GM19238 (cell line): Measurements from ENCODE around the gene UPF3A.
"Not testable (repeated sequence)": the region's sequence is repeated elsewhere in the genome, so short reads cannot be mapped to it uniquely, and the experiment has no call there.

Experiments used
- DNase-seq: peaks from one replicate; pipeline ENCODE4 v3.0.0; 2011; ENCODE audit warnings: low spot score; ENCODE audit not compliant: insufficient read length

The UPF3A gene

DNA sequence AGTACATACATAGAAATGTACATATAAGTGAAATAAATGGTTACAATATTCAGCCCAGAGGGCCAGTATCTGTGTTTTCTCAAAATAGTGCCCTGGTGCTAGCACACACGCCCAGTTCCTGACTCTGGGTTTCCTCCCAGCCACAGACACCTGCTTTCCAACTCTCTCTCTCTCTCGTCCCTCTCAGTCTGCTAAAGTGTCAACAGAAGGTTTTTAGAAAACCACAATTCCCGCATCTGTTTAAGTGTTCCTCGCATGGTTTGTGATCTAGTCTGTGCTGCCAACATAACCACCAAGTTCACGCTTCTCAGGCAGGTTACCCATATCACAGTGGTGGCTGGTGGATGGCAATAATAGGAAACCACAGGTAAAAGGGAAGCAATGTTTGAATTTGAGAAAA lies 17.8 kb upstream of the UPF3A start:
- DNase-seq, result no peak

DNA sequence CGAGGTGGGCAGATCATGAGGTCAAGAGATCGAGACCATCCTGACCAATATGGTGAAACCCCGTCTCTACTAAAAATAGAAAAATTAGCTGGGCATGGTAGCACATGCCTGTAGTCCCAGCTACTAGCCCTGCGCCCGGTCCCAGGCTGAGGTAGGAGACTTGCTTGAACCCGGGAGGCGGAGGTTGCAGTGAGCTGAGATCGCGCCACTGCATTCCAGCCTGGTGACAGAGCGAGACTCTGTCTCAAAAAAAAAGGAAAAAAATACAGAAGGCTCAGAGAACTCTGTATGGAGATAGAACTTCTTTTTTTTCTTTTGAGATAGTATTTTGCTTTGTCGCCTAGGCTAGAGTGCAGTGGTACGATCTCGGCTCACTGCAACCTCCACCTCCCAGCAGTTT lies 17.1 kb upstream of the UPF3A start:
- not testable (repeated sequence) for DNase-seq

DNA sequence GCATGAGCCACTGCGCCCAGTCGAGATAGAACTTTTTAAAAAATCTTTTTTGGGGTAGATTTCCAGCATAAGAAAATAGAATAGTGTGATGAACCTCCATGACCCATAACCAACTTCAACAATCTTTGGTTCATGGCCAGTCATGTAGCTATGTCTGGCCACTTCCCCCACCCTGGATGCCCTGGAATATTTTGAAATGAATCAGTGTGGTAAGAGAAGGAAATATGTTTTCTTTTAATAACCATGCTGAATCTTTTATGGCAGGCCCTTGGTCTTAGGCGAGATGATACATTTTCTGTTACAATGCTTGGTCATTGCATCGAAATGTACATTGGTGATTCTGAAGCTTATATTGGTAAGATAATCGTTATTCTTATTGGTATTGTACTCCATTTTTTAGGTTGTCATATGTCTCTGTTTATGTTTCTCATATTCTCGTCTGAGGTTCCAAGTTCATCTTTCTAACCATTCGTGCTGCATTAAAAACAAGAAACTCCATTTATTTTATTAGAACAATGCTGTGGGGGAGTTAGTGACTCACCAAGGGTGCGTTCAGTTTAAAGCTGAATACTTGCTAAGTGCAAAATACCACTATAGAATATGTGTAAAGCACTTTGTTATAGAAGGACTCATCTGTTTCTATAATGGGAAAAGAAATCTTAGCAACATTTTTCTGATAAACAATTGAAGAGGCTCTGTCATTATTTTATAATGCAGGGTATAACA lies 16.4 kb upstream of the UPF3A start:
- DNase-seq, result no peak

DNA sequence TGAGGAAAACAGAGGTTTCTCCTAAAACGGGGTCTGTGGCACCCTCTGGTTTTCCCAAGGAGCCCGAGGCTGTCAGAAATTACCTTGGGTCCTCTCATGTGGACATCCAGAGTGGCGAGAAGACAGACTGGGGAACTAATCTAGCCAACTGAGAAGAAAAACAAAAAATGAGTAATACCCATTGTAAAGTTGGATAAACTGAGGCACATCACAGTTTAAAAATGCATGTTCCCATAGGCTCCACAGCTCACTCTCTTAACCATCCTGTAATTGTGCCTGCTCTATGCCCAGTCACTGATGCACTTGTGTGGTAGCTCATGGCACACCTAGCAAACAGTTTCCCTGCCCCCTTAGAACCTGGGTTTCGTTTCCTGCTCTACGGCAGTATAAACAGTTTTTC lies 15.2 kb upstream of the UPF3A start:
- DNase-seq, result no peak

DNA sequence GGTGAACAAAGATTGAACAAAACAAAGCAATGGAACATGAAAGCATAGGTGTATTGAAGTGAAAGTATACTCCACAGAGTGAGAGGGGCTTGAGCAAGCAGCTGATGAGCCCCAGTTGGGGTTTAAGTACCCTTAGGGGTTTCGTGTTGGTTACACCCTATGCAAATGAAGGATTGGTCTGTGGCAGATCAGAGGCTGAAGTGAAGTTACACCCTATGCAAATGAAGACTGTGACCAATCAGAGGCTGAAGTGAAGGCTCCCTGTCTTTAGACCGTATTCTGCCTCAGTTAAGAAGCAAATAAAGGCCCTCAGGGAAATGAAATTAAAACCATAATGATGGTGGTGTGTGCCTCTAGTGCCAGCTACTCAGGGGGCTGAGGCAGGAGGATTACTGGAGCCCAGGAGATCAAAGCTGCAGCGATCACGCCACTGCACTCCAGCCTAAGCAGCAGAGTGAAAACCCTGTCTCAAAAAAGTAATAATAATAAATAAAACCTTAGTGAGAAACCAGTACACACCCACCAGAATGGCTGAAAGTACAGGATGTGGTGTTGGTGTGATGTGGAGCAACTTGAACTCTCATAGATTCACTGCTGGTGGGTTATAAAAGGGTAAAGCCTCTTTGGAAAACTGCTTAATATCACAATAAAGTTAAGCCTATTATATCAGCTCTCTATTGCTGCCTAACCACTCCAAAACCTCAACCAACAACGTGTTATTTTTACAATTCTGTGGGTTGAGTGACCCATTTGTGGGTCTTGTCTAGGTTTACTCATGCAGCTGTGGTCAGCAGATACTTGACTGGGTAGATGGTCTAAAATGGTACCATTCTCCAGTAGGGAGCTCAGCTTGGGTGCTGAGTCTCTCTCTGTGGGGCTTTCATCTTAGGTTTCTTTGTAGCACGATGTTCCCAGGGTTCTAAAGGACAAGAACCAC lies 12.8 kb upstream of the UPF3A start:
- DNase-seq, result no peak

DNA sequence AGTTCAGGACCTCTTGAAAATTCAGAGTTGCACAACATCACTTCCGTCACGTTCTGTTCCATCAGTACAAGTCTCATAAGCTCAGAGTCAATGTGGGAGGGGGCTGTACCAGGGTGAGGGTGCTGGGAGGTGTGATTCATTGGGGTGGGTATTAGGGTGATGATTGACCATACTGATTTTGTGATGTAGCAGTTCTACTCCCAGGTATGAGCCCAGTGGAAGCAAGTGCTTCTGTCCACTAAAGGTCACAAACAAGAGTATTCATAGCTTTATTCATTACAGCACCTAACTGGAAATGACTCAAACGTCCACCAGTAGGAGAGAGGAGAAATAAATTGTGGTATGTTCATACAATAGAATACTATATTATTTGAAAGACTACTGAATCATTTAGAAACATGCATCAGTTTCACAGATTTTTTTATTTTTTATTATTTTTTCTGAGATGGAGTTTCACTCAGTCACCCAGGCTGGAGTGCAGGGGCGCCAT lies 12.1 kb upstream of the UPF3A start:
- DNase-seq, result no peak

DNA sequence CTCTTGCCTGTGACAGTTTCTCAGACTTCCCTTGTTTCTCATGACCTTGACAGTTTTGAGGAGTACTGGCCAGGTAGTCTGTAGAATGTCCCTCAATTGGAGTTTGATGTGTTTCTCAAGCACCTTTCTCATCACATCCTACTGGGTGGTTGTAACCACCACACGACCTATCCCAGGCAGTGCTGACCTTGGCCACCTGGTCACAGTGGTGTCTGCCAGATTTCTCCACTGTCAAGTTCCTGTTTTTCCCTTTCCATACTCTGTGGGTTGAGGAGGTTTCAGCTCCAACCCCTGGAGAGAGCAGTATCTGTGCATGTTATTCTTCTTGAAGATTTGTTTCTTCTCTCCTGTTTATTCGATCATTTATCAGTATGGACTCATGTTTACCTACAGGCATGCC lies 8.4 kb upstream of the UPF3A start:
- no peak for DNase-seq

DNA sequence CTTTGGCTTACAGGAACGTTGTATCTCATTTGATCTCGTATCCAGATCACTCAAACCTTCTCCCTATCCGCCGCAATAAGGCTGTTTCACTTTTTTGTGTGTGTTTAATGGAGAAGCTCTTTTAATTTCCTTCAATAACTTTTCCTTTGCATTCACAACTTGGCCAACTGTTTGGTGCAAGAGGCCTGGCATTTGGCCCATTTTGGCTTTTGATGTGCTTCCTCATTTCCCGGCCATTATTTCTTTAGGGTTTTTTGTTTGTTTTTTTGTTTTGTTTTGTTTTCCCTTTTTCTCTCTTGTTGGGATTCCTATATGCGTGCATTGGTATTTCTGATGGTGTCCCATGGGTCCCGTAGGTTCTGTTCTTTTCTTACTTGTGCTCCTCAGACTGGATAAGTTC lies 6.1 kb upstream of the UPF3A start:
- no peak for DNase-seq

DNA sequence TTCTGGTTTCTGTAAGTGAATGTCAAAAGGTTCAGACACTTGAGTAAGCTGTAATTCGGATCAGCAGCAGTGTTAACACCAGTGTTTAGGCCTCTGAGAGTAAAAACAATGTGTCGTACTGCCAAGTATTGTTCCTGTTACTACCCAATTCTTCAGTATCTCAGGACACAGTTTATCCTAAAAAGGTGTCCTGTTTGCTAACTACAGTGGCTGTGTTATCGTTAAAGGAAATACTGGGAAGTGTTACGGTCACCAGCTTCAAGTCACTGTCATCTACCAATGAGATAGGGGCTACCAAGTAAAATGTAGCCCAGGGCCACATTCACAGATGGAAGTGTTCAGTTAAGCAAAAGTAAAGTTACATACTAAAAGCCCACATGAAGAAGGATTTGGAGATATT lies 2.3 kb upstream of the UPF3A start:
- no peak for DNase-seq

DNA sequence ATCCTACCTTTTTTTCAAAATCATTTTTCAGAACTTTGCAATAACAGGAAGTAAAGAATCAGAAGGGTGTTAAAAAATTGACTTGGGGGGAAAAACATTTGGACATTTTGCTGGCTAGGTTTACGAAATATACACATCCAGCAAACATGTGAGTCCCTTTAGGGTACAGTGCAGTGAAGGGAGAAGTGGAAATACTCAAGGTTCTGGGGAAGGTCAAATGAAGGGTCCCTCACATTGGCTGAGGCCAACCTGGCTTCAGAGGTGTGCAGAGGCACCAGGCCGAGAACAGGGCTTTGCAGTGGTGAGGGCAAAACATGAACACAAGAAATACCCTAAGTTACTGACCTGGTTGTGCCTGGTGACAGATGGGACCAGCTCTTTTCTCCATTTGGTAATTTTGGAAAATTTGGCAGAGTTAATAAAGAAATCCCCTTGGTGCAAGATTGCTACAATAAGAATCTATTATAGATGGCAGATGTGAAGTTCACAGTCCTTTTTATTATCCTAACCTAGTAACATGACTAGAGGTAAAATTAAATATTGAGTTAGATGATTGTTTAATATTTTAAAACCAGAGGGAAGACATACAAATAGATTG lies 1.5 kb upstream of the UPF3A start:
- no peak for DNase-seq

DNA sequence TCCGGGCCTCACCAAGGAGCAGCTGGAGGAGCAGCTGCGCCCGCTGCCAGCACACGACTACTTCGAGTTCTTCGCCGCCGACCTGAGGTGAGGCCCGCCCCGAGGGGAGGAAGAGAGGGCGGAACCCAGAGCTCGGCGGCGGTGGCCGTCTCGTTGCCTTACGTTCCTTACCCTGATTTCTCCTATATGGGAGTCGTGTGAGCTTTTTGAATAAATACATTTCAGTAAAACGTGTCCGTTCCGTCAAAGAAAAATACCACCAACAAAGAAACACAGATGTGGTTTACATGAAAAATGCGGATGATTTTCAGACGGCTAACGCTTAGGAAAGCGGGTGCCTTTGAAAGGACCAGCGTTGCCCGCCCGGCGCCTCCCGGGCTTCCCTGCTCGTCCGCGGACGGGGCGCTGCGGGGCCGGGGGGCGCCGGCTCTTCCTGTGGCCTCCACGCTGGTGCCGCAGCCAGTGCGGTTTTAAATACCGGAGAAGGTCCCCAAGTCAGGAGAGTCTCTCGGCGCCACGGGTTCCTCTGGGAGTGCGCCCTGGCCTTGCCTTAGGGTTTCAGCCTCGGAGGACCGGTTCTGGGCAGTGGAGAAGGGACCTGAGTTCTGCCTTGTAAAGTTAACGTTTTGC lies 755 bp downstream of the UPF3A start:
- DNase-seq, result peak; percentile 49

DNA sequence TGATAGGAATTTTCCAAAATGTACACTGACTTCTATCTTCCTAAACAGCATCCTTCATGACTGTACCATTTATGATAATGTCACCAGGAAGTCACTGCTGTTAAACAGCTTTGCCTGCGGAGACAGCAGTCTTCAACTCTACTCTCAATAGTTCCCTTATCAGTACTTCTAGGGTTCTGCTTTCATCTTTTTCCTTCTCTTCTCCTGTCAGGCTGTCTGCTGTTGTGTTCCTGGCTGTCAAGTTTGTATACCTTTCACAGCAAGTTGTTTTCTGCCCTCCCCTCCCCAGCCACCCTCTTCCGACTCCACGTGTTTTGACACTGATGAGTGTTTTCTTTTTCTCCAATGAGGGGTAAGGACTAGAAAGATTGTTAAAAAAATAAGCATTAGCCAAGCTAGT lies 2.2 kb downstream of the UPF3A start:
- no peak for DNase-seq

DNA sequence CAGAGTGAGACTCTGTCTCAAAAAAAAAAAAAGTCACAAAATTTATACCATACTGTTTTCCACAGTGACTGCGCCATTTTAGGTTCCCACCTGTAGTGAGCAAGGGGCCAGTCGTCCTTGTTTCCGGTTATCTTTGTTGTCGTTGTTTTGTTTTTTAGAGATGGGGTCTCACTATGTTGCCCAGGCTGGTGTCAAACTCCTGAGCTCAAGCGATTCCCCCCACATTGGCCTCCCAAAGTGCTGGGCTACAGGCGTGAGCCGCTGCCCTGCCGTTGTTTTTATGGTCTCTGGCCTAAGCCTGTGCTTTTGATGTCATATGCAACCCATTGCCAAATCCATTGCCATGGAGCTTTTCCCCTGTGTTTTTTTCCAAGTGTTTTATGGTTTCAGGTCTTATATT lies 3.3 kb downstream of the UPF3A start:
- DNase-seq, result no peak

DNA sequence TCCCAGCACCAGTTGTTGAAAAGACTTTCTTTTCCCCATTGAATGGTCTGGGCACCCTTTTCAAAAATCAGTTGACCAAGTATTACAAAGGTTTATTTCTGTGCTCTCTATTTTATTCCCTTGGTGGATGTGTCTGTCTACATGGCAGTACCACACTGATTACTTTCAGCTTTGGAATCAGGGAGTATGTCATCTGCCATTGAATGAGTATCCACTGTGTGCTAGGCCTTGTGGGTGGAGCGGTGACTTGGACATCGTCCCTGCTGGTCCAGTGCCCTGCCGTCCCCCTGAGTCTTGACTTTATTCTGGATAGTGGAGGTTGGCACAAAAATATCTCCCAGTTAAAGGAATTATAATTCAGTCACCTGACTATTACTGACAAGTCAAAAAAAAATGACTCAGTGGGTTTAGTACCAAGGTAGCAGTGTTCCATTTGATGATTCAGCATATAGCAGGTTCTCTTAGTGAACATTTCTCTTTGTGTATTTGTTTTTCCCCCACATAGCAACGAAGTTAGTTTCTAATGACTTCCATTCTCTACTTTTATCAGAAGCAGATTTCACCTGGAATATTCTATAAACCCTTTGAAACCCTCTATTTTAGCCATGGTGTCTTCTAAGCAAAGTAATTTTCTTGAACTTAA lies 3.9 kb downstream of the UPF3A start:
- DNase-seq, result no peak

DNA sequence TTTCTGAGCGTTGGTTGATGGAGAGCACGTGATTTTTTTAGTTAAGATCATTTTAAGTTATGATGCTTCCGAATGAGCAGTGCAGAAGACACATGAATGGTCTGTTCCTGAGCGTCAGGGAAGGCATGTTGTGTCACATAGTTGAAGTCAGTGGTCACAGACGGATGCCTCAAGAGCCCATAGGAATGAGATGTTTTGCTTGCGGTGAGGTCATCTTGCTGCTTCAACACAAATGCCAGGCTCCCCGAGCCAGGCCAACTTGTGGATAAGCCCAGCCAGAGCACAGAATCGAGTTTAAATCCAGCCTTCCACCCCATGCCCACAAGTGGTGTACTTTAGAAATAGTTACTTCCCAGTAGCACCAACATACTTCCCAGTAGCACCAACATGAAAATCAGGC lies 5.4 kb downstream of the UPF3A start:
- no peak for DNase-seq

DNA sequence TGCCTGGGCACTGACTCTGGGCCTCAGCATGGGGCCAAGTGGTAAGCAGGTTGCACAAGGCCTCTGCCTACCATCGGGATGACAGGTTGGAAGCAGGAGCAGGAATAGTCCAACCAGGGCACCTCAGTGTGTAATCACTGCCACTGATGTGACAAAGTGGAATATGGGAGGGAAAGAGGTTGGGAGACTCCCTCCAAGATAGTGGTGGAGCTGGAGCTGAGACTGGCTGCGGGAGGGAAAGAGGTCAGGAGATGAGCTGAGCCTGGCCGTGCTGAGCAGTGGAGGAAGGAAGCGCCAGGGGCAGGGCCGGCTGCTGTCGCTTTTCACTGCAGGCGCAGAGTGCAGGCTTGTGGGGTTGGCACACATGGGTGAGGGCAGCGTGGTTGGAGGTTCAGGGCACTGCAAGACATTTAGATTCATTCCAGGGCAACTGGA lies 6.8 kb downstream of the UPF3A start:
- DNase-seq, result no peak

DNA sequence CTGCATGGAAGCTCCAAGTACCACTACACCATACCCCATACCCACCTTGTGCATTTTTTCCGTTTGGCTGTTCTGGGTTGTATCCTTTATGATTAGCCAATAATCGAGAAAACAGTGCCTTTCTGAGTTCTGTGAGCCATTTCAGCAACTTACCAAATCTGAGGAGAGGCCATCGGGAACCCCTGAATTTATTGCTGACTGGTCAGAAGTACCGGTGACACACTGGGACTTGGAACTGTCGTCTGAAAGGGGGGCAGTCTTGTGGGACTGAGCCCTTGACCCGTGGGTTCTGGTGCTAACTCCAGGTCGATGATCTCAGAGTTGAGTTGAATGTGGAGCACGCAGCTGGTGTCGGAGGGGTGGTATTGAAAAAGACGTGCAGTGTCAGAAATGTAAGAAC lies 15.0 kb downstream of the UPF3A start:
- no peak for DNase-seq

DNA sequence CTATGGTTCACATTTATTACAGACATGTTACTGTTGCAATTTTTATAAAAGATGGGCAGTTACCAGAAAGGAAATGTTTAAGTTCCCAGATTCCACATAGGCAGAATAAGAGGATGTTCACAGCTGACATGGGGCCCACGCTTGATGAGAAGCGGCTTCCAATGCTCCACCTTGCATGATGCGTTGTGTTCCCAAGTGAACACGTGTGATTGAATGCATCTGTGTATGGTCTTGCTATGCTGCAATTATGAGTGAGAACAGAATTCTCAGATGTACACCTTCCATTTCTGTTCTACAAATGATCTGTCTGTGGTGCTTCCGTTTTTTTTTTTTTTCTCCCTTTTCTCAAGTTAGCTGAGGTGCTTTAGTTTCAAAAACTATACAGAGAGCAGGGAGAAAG lies 15.5 kb downstream of the UPF3A start:
- DNase-seq, result no peak

DNA sequence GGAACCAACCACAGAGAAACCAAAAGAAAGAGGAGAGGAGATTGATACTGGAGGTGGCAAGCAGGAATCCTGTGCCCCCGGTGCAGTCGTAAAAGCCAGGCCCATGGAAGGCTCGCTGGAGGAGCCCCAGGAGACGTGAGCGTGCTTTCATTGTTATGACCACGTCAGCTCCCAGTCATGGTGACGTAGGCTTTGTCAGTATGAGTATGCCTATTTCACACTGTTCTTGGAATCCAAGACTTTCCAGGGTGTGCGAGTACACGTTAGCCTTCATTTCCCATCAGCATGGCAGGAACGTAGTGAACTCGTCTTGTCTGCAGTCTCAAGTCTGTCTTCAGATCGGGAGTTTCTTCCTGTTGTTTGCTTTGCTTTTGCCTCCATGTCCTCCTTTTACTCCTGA lies 17.5 kb downstream of the UPF3A start:
- DNase-seq, result no peak

DNA sequence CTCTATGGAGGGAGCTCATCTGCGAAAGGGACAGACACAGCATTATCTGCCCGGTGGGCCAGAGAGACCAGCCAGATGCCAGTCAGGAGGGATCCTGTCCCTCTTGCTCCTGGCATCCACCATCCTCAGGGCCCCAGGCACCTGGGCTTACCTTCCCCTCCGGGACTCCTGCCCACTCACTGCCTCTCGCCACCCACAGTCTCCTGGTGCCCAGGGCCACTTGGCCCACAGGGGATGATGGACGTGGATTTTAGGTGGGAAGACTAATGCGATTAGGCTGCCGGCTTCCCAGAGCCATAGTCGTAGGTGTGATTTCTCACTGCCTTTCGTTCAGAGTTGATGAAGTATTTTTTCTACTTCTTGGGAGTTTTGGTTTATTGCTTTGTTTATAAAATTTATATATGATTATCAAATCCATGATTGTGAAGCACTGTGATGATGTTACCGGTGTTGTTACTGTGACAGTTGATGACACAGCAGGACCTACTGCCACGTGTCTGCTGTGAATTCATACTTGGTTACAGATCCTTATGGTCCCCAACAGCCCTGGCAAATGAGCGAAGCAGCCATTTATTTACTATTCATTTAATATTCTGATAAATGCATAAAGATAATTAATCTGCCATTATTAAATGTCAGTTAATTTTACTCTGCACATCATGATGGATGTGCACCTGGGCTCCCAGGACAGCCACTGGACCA lies 18.4 kb downstream of the UPF3A start:
- DNase-seq, result no peak
